Hepatic stellate cell (primary cell): ENCODE data around the gene ZNF831.

Experiments used
- DNase-seq: peaks from one replicate; pipeline ENCODE4 v3.0.0; 2011; ENCODE audit warnings: low spot score

ZNF831 gene

DNA sequence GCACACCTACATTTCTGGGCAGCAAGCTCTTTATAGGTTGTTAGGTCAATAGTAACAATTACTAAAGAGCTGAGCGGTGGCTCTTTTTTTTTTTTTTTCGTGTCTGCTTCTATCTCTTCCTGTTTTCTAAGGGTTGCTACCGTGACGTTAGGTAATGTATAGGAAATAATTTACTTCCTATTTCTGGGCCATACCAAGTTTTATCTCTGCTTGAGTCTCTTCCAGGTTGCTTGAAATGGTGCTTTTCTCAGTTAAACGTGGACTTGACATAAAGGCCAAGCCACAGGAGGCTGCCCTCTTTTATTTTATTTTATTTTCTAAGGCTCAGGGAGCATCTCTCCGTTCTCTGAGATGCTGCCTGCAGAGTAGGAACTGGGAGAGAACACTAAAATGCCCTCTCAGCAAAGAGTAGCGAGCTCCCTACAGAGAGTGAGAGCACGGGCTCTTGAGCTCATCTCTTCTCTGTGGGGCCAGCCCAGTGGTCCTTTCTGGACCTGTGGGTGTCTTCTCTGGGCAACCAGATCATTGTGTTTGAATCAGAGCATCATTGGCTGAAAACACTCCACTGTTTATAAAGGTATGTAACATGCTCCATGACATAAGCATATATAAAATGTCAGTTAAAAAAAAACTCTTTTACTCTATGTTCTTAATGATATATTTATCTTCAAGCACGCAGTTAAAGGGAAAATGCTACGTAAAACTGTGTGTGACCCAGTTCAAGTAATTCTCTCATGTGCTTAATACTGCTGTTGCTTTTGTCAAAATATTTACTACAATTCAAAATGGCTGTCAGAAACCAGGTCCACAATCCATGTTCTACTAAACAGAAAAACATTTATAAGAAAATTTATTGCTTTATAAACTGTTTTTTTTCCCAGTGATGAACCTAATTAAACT, at the start of gene ZNF831:
ZNF831 (plus strand) TSS at position 191 of the 900 bp plus-strand sequence. CDS start 27,199 bp downstream, outside the sequence.
- no peak for DNase-seq

DNA sequence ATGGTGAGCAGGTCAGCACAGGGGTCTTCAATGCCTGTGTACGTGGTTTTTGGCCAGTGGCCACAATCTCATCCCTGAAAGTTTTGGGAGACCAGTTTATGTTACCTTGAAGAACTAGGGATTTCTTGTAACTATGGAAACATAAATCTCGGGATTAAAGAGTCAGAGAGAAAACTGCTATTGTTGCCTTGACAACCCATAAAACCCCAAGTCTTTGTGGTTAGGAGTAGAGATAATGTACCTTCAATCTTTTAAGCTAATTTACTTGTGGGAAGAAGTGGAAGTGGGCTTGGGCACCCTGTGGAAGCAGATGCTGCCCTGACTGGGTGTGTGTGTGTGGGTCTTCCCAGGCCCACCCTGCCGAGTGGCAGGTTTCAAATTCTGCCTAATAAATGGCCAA, 46.1 kb upstream of the ZNF831 start:
- DNase-seq = no peak

DNA sequence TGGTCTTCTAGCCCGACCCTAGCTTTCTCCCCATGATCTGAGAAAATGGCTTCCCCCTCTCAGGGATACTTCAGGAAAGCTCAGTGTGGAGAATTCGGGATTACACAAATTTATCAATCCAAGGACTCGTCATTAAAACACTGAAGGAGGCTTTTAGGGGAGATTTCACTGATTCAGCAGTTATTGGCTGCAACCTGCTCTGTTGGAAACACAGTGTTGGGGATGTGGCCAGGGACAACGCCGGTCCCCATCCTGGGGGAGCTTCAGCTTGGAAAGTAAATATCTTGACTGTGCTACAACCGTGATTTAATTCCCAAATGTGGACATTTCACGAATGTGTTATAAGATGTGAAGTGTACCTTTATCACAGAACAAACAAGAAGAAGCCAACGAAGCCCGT, 44.8 kb upstream of the ZNF831 start:
- no peak for DNase-seq

GRCh38 chr20:59120491-59120890, 43.1 kb upstream of the ZNF831 start:
- no peak for DNase-seq

DNA sequence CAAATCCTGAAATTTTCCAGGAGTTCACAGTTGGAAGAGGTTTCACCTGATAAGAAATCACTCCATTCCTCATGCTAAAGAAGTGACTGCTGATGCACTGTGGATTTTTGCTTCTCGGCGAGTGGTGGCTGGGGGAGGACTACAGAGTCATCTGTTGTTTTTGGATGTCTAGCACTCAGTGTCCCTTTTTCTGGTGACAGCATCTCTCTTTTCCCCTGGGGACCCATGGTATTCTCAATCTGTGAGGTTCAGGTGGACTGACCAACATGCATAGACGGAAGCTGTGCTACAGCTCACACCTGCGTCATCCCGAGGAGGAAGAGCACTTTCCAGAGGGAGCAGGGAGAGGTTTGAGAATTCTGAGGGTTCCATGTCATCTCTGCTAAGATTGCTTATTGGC, 42.7 kb upstream of the ZNF831 start:
- DNase-seq = no peak

DNA sequence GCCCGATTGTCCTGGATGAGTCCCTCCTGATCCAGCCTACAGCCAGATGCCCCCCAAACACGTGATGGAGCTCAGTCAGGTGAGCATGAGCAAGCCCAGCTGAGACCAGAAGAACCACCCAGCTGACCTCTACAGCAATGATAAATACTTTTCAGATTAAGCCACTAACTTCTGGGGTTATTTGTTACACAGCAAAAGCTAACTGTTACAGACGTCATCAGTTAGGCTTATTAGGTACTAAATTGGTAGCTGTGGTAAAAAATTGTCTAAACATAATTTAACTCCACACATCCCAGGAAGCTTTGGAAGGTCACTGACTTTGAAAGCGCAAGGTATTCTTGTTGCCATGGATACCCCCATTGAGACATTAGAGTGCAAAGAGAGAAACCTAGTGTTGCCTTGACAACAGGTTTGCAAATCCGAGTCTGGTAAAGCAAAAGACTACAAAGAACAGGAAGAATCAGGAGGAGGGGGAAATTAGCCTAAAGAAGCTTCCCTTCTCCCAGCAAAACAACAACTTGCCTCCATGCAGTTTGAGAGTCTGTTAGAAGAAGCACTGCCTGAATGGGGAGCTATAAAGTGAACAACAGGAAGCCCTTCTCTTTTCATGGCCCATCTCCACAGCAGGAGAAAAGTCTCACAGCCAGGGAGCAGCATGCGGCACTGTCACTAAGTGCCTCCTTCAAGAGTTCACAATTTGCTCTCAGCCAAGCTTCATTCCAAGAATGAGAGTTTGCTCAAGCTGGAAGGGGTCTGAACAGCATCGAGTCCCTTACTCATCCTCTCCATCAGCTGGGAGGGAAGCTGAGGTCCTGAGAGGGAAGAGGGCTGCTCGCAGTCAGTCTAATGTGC, 41.7 kb upstream of the ZNF831 start:
- DNase-seq = no peak

- DNase-seq = no peak
These were observed 41.1 kb upstream of the ZNF831 start for GRCh38 chr20:59122566-59122919.

GRCh38 chr20:59123011-59123677, 40.5 kb upstream of the ZNF831 start:
- no peak for DNase-seq

DNA sequence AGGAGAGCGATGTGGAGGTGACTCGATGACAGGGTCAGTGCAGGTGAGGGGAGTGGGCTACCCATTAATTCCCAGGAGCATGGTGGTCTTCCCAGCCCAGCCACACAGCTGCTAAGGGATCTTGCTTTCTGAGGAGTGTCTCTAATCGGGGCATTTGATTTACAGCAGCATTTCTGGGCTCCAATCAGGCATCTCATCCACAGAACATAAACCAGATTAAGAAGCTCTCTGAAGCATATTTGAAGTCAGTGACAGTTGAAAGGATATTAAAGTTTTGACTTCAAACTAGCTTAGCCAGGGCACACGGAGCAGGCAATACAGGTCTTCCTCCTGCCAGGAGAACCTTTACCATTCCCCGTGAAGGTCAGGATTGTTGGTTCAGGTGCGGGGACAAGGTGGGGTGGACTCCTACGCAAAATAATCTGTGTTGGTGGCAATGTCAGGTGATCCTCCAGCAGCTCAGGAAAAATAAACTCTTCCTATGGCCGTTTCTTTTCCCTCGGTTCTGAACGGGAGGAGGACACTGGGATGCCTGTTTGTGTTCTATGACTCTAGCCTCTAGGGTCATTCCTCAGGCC, 39.9 kb upstream of the ZNF831 start:
- no peak for DNase-seq

GRCh38 chr20:59124296-59125029, 39.2 kb upstream of the ZNF831 start:
- DNase-seq = no peak

- no peak for DNase-seq
These were observed 38.3 kb upstream of the ZNF831 start for GRCh38 chr20:59125332-59125731.

DNA sequence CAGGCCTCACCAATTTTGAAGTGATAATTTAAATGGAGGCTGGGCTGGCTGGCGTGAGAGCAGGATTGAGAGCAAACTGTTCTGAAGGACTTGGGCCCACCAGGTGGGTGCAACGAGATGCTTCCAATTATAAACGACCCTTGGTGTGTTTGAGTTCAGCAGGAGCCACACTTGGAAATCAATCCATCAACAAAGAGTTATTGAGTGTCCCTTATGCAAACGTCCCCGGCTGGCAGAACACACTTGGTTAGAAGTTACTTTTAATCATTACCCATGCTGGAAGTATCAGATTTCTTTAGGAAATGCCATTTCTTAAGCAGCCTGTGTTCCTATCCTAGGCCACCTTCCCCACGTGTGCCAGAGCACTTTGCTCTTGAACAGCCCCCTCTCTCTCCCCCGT, 37.8 kb upstream of the ZNF831 start:
- no peak for DNase-seq

DNA sequence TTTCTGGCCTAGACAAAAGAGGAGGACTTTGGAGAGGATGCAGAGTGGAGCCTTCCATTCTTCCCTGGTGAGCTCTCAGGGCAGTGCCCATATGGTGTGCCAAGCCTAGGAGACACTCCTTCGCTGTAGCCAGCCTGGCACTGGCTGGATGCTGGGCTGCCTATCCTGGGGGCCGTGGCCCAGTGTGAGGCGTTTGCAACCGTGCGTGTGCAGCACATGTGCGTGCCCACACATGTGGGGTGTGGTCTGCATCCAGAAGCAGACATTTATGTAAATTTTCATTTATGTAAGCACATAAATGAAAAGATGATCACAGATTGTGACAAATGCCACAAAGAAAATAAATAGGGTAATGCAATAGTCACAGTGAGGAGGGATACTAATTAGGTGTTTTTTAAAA, 35.8 kb upstream of the ZNF831 start:
- no peak for DNase-seq

GRCh38 chr20:59131551-59132285, 31.9 kb upstream of the ZNF831 start:
- DNase-seq = no peak

- no peak for DNase-seq
These were observed 29.4 kb upstream of the ZNF831 start for GRCh38 chr20:59134182-59134581.

GRCh38 chr20:59135093-59135492, 28.5 kb upstream of the ZNF831 start:
- DNase-seq = no peak

DNA sequence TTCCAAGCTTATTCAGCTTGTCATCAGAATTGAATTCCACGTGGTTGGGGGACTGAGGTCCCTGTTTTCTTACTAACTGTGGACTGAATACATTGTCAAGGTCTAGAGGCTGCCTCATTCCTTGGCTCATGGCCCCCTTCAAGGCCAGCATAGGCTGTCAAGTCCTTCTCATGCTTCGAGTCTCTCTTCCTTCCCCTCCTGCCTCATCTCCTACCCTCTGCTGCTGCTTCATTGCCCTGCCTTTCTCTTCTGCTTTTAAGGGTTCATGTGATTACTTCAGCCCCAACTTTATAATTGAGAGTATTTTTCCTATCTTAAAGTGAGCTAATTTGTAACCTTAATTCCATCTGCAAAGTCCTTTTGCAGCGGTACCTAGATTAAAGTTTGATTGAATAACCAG, 27.6 kb upstream of the ZNF831 start:
- no peak for DNase-seq

DNA sequence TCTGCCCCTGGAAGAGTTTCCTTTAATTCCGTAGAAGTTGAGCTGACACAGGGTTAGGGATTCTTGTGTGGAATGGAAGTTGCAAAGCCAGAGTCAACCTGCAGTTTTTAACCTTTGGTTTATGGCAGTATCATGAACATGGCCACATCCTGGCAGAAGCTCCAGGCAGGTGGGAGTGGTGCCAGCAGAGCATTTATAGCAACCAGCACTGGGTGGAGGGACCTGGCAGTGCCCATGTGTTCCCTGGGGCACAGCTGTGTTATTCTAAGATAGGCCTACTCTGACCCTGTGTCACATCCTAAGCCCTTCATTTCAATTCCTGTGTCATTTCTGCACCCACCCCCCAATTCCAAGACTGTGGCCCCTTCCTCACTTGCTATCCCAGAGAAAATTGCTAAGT, 26.1 kb upstream of the ZNF831 start:
- no peak for DNase-seq

- DNase-seq = no peak
These were observed 25.4 kb upstream of the ZNF831 start for GRCh38 chr20:59138114-59138748.

- DNase-seq = no peak
These were observed 23.6 kb upstream of the ZNF831 start for GRCh38 chr20:59139998-59140397.
